GM12872 (cell line): ENCODE measurements around the gene ZNF554.

Source experiments
- CTCF ChIP-seq: IDR thresholded peaks from 3 replicates; pipeline ENCODE4 v1.5.1; 2011; ENCODE audit warnings: low read depth, mild to moderate bottlenecking, low read length, moderate library complexity; ENCODE audit not compliant: insufficient read depth

The ZNF554 gene

GRCh38 chr19:2819540-2820111 is at the start of gene ZNF554:
Gene ZNF554, plus strand, starts transcription at chr19:2819868. Its CDS starts 204 bp downstream, at chr19:2820072.
- TF ChIP-seq CTCF: peak; percentile 99

- TF ChIP-seq CTCF: no peak
Measured at GRCh38 chr19:2770055-2771013, 49.3 kb upstream of the ZNF554 start.

GRCh38 chr19:2771786-2772674 is 47.6 kb upstream of the ZNF554 start:
- no peak for TF ChIP-seq CTCF

- no peak for TF ChIP-seq CTCF
Measured at GRCh38 chr19:2774083-2774679, 45.5 kb upstream of the ZNF554 start.

GRCh38 chr19:2774953-2775555 is 44.6 kb upstream of the ZNF554 start:
- TF ChIP-seq CTCF: no peak

- TF ChIP-seq CTCF: no peak
Measured at GRCh38 chr19:2775556-2776430, 43.9 kb upstream of the ZNF554 start.
